HG02870 (cell line): ENCODE results near the gene REEP1.

Experiments
- ATAC-seq: cut with Tn5 transposase; IDR thresholded peaks from one replicate; pipeline ENCODE4 v1.9.1; 2021; ENCODE audit warnings: mild to moderate bottlenecking, moderate library complexity; ENCODE audit not compliant: unreplicated experiment

The REEP1 gene, protein sequence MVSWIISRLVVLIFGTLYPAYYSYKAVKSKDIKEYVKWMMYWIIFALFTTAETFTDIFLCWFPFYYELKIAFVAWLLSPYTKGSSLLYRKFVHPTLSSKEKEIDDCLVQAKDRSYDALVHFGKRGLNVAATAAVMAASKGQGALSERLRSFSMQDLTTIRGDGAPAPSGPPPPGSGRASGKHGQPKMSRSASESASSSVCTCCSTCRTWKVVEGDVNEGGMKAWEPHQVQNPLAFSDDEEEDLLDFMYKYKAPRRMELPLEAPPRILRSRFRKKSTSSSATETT

DNA sequence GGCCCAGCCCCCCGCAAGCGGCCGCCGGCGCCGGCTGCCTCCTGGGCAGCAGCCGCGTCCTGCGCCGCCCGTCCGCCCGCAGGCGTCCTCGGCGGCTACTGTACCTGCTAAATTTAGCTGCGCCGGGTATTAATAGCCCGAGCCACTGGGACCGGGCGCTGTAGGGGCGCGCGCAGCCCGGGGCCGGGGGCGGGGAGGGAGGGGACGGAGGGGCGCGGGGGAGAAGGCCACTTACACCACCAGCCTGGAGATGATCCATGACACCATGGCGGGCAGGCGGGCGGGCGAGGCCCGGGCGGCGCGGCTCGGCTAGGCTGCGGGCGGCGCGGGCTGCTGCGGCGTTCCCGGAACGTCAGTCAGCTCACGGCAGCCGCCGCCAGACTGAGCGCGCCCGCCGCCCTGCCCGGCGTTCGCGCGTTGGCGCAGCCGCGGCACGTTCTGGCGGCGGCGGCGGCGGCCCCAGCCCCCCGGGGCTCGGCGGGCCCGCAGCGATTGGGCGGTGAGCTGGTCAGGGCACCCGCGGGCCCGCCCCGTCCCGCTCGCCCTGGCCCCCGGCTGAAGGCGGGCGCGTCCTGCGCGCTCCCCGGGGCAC is at the start of gene REEP1:
Gene REEP1, minus strand, starts transcription at position 383 of the 592 bp plus-strand sequence. Its CDS starts 116 bp downstream, at position 267.
- ATAC-seq = no peak

DNA sequence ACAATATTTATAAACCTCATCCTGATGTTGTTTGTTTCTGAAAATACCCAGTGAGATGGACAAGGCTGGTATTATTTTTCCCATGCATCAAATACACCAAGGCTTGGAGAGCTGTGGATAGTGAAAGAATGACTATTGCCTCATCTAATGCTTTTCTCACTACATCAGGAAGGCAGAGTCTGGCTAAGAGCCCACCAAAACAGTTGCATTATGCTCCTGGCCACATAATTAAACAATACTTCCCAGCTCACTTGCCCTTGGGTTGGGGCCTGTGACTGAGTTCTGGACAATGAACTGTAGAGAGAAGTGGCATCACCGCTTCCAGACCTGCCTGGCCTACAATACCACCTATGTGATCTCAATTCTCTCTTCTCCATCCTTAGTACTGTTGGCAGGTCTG is 46.4 kb upstream of the REEP1 start:
- no peak for ATAC-seq

GRCh38 chr2:86382698-86383097 is 45.3 kb upstream of the REEP1 start:
- ATAC-seq = no peak

- ATAC-seq = no peak
Measured at GRCh38 chr2:86382108-86382507, 44.7 kb upstream of the REEP1 start.

DNA sequence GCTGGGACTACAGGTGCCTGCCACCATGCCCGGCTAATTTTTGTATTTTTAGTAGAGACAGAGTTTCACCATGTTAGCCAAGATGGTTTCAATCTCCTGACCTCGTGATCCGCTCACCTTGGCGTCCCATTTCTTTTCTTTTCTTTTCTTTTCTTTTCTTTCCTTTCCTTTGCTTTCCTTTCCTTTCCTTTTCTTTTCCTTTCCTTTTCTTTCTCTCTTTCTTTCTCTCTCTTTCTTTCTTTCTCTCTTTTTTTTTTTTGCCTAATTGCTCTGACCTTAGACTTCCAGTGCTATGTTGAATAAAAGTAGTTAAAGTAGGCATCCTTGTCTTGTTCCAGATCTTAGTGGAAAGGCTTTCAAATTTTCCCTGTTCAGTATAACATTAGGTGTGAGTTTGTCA is 41.0 kb upstream of the REEP1 start:
- ATAC-seq = no peak

GRCh38 chr2:86375623-86376022 is 38.2 kb upstream of the REEP1 start:
- no peak for ATAC-seq

DNA sequence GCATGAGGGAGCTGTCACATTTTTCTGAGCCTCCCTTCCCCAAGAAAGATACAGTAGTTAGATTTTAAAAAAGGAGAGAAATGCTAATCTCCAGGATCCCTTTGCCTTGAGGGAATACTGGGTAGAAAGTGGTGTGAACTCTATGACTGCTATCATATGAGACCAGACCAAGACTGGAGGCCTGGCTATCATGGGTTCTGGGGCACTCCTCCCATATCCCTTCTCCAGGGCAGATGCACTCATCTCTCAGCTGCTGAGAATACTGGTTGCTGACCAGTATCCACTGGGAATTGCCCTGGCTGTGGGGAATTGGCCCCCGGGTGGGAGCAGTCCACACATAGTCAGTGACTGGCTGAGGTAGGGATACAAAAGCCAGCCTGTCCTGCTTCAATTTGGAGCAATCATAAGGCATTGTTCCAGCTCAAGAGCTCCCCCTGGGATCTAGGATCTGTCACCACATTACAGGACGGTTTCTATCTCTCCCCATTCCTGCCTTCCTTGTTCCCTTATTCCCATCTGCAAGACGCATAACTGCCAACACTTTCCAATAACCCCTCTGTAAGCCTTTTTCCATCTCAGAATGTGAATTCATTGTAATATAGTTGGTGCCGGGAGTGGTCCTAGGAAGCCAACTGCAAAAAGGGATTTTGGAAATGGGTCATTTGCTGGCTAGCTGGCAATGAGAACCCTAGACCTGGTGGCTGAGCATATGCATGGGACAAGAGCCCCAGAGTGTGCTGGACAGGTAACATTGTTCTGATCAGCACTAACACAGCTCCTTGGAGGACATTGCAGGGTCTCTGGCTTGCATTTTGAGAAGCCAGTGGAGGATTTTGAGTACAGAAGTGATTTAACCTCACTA is 35.4 kb upstream of the REEP1 start:
- ATAC-seq = no peak

- ATAC-seq = no peak
Measured at GRCh38 chr2:86372133-86372532, 34.7 kb upstream of the REEP1 start.

- no peak for ATAC-seq
Measured at GRCh38 chr2:86371527-86371926, 34.1 kb upstream of the REEP1 start.

GRCh38 chr2:86370579-86370978 is 33.2 kb upstream of the REEP1 start:
- ATAC-seq = no peak

- no peak for ATAC-seq
Measured at GRCh38 chr2:86368161-86368824, 30.9 kb upstream of the REEP1 start.

GRCh38 chr2:86367499-86367777 is 30.0 kb upstream of the REEP1 start:
- ATAC-seq = no peak

DNA sequence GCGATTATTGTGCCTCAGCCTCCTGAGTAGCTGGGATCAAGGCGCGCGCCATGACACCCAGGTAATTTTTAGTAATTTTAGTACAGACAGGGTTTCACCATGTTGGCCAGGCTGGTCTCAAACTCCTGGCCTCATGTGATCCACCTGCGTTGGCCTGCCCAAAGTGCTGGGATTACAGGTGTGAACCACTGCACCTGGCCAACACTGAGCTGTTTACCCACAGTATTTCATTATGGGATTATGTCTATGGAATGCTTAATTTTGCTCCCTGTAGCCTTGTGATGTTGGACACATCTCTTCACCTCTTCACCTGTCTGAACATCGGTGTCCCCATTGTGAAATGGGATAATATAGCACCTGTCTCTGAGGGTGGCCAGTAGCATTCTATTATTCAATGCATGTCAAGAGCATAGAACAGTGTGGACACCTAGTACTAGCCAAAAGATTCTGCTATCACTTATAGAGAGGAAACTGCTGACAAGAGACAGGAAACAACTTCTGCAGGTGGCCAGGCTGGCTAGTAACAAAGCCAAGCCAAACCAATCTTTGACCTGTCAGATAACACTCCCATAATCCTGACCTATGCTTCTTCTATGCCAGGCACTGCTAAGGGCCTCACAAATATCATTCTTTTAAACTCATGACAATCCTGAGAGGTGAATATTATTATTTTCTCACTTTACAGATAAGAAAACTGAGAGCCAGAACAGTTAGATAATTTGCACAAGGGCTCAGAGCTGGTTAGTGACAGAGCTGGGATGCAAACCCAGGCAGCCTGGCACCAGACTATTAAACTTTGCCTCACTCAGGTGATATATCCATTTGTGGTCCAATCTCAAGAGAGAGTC is 29.4 kb upstream of the REEP1 start:
- ATAC-seq = no peak

- ATAC-seq = no peak
Measured at GRCh38 chr2:86364894-86365293, 27.5 kb upstream of the REEP1 start.

GRCh38 chr2:86360776-86361175 is 23.4 kb upstream of the REEP1 start:
- ATAC-seq = no peak

GRCh38 chr2:86358957-86359356 is 21.5 kb upstream of the REEP1 start:
- no peak for ATAC-seq

- no peak for ATAC-seq
Measured at GRCh38 chr2:86357392-86357963, 20.1 kb upstream of the REEP1 start.

DNA sequence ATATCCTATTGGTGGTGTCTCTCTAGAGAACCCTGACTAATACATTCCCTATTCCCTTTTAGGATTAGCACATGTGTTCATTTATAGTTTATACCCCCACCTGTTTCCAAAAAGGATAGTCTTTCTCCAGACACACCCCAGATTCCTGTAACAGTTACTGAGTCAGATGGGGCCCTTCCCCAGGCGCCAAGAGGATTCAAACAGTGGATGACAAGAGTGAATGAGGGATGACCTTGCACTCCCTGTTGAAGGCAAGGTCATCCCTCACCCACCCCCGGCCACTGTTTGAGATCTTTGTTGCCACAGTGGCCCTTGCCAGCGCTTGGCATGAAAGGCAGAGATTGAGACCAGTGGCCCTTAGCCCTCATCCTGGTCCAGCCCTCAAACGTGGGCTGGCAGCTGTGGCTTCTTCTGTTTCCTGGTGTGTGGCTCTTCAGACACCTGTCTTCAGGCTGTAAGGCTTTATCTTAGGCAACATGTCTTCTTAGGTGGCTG is 15.3 kb upstream of the REEP1 start:
- ATAC-seq = no peak

DNA sequence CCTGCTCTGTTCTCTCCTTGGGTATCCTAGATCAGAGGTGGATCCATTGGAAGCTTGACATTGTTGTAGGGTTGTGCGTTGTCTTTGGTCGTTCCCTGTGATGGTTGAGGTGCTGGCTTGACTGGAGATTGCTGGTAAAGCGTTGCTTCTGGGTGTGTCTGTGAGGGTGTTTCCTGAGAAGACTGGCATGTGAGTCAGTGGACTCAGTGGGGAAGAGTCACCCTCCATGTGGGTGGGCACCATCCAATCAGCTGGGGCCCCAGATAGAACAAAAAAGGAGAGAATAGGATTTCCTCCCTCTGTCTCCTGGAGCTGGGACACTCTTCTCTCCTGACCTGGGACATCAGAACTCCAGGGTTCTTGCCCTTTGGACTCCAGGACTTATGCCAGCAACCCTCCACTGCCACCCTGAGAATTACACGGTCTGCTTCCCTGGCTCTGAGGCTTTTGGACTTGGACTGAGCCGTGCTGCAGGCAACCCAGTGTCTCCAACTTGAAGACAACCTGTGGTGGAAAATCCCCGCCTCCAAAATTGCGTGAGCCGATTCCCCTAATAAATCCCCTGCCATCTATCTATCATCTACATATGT is 14.8 kb upstream of the REEP1 start:
- ATAC-seq = no peak

DNA sequence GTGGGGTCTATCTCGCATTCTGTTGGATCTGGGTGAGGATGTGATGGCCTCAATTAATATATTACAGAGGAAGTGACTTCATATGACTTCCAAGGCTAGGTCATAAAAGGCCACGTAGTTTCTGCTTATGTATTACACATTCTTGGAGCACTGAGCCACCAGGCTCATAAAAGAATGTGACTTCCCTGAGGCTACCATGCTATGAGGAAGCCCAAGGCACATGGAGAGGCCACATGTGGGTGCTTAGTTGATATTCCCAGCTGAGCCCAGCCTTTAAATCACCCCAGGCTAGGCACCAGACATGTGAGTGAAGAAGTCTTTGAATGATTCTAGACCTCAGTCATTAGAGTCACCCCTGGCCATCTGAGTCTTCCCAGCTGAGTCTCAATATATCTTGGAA is 13.3 kb upstream of the REEP1 start:
- no peak for ATAC-seq
